Astrocyte (in vitro differentiated cells and primary cell): ENCODE results near the gene PEX14.

Experiments used
- EZH2 ChIP-seq: IDR thresholded peaks from 2 replicates; pipeline ENCODE4 v1.6.1; 2012; ENCODE audit warnings: mild to moderate bottlenecking, low read length, inconsistent platforms; ENCODE audit not compliant: insufficient read depth
- TF ChIP-seq, protein P1 (sequence below): IDR thresholded peaks from 2 replicates; pipeline ENCODE4 v1.5.1; 2011; ENCODE audit warnings: low read depth, mild to moderate bottlenecking, inconsistent platforms, low read length, moderate library complexity; ENCODE audit not compliant: insufficient read depth

DNA sequence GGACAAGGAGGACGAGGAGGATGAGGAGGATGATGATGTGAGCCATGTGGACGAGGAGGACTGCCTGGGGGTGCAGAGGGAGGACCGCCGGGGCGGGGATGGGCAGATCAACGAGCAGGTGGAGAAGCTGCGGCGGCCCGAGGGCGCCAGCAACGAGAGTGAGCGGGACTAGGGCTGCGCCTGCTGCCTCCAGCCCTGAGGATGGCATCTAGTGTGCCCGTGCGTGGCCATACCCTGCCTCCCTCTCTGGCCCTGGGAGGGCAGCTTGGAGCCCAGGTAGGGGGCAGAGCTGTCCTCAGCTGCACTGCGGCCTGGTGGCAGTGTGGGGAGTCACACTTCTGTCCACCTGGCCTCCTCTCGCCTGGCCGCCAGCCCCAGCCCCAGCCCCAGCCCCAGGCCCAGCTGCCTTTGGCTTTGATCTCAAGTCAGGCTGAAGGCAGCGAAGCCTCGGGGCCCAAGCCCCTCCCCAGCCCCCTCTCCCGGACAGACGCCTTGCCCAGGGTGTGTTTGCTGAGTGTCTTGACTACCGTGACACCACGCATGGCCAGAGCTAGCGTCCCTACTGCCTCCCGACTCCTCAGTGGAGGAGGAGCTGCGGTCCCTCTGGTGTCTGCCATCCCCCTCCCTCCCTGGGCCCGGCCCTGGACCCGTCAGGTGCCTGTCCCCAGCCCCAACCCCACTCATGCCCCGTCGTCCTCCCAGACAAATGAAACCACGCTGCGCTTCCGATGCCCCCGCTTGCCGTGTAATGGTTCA lies 155.2 kb downstream of the PEX14 start:
- TF ChIP-seq, protein P1, sequence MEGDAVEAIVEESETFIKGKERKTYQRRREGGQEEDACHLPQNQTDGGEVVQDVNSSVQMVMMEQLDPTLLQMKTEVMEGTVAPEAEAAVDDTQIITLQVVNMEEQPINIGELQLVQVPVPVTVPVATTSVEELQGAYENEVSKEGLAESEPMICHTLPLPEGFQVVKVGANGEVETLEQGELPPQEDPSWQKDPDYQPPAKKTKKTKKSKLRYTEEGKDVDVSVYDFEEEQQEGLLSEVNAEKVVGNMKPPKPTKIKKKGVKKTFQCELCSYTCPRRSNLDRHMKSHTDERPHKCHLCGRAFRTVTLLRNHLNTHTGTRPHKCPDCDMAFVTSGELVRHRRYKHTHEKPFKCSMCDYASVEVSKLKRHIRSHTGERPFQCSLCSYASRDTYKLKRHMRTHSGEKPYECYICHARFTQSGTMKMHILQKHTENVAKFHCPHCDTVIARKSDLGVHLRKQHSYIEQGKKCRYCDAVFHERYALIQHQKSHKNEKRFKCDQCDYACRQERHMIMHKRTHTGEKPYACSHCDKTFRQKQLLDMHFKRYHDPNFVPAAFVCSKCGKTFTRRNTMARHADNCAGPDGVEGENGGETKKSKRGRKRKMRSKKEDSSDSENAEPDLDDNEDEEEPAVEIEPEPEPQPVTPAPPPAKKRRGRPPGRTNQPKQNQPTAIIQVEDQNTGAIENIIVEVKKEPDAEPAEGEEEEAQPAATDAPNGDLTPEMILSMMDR, result no peak
- no peak for TF ChIP-seq EZH2
